ENCODE measurements around the gene JAK3.

JAK3 gene

DNA sequence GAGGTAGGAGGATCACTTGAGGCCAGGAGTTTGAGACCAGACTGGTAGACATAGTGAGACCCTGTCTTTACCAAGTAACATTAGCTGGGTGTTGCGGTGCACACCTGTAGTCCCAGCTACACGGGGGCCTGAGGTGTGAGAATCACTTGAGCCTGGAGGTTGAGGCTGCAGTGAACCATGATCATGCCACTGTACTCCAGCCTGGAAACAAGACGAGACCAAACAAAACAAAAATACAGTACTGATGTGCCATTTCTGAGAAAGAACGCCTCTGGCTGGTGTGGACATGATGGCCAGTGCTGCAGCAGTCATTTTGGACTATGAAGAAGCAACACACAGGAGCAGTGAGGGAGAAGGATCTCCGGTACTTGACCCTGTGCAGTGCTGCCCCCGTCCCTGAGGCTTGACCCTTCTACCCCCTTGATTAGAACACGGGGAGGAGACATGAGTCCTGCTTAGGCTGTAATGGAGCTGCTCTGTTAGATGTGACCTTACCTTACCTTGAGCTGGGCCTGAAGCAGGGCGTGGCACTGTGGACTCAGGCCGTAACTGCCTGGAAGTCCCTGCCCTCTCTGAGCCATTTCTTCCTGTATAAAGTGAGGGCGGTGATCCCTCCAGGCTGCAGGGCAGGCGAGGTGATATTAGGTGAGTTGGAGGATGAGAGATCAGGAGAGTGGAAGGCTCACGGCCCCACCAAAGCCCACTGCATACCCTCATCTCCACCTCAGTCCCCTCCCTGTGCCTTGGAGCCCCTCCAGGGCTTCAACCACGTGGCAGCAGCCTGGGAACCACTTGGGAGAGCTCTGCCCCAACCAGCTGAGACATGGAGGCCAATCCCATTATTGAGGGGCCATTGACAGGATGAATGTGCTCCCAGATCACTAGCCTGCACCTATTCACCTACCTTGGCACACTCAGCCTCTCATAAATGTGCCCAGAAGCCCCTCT, 17.9 kb upstream of the JAK3 start:
- peak; percentile 81 for DNase-seq

DNA sequence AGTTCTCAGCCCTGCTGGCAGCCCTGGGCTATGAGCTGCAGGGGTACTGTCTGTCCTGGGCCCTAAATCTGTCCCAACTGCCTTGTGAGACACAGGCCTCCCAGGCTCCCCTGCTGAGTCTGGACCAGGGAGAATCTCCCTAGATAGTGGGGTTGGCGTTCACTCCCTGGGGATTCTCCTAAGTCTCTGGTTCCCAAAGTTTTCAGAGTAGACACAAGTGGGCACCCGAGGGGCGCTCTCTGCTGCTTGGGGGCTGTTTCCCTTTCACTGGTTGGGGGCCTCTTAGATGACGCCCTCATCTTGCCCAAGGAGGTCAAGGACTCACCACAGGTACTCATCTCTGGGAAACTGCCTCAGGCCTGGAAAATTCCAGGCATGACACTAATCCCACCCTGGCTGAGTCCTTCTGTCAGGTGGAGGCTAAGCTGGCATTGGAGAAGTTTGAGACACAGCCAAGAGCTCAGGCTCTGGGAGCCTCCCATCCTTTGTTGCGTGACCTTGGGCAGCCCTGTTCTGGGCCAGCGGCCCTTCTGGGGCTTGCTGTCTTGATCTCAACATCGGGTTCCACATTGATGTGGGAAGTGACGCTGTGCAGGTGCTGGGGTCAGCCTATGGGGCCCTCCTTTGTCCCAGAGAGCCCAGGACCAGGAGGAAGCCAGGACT, 15.9 kb upstream of the JAK3 start:
- DNase-seq, result peak; percentile 68

DNA sequence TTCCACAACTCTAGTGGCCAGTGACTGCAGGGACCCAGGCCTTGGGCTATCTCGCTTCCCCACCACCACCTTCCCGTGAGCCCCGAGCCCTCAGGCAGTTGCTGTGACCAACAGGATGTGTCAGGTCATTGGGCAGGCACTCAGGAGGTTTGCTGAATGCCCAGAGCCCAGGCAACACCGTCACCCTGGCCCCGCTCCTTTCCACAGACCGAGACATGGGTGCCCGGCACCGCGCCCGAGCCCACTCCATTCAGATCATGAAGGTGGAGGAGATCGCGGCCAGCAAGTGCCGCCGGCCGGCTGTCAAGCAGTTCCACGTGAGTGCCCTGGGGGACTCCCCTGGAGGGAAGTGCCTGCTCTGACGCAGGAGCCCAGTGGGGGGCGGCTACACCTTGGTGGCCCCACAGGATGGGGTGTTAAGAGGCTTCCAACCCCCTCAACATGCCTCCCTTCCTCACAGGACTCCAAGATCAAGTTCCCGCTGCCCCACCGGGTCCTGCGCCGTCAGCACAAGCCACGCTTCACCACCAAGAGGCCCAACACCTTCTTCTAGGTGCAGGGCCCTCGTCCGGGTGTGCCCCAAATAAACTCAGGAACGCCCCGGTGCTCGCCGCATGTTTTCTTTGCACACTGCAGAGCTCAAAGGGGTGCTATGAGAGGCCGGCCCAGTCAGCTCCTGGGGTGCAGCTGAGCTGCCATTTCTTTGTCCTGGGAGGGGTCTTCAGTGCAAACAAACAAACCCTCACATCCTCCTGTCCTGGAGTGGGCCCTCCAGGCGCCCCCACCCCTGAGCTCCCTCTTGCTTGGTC, 15.1 kb upstream of the JAK3 start:
- no peak for DNase-seq

DNA sequence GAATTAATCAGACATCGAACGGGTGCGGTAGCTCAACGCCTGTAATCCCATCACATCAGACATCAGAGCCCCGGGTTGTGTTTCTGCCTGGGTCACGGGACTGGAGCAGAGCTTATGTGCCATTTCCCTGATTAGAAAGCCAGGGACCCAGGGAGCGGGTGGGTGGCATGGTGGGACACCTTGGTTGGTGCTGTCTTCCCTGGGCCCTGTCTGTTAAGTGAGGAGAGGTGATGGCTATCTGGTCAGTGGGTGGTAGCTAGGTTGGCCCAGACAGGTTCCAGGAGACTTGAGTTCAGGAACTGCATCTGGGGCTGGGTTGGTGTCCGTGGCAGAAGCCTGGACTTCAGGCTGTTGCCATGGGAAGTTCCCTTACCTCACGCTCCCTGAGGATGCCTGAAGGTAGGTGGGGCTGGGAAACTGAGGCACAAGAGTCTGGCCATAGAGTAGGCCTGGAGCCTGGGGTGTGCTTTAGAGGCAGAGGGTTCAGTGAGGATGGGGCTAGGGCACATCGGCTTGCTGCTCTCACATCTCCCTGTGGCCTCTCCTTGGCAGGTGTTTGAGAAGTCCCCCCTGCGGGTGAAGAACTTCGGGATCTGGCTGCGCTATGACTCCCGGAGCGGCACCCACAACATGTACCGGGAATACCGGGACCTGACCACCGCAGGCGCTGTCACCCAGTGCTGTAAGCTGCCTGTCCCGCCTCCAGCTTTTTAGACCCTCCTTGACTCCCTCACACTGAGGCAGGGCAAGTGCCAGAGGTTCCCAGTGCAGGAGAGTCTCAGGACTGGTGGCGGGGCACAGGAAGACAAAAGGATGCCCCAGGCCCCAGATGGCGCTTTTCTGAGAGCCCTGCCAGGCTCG, 14.0 kb upstream of the JAK3 start:
- DNase-seq, result peak; percentile 70

DNA sequence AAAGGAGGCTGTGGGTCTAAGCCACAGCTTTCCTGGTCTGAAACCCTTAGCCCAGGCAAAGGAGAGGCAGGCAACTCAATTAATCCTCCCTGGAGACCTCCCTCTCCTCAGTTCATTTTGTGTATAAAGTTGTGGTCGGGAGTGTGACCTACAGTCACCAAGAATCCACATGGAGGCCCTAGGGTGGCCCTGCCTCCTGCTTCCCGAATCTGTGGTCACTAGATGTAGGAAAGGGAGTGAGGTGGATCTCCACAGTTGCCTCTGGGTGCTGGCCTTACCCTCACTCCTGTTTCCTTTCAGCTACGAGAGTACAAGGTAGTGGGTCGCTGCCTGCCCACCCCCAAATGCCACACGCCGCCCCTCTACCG, 13.2 kb upstream of the JAK3 start:
- peak; percentile 70 for DNase-seq

DNA sequence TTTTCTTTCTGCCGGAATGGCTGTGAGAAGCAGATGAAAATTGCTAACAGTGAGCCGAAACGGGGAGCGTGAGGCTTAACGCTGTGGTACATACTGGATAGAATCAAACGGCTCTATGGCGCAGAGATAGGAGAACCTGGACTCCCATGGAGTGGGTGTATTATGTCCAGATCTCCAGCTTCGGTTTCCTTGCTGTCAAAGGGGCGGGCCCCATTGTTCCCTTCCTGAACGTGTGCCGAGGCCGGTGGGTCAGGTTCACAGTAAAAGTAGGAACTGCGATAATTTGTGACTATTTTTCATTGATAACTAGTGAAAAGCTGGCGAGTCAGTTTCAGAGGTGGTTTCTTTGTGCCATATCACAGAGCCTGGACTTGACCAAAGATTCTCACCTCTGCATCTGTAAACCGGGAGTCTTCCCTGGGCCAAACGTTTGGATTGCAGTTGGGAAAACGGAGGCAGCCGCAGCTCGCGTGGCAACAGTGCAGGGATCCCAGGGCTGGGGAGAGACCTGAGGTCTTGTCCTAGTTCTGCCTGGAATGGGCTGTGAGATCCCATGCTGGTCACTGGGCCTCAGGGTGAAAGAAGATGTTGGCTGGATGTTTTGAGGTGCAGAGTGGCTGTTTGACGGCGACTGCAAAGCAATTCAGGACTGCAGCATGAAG, 12.7 kb upstream of the JAK3 start:
- DNase-seq, result peak; percentile 77

DNA sequence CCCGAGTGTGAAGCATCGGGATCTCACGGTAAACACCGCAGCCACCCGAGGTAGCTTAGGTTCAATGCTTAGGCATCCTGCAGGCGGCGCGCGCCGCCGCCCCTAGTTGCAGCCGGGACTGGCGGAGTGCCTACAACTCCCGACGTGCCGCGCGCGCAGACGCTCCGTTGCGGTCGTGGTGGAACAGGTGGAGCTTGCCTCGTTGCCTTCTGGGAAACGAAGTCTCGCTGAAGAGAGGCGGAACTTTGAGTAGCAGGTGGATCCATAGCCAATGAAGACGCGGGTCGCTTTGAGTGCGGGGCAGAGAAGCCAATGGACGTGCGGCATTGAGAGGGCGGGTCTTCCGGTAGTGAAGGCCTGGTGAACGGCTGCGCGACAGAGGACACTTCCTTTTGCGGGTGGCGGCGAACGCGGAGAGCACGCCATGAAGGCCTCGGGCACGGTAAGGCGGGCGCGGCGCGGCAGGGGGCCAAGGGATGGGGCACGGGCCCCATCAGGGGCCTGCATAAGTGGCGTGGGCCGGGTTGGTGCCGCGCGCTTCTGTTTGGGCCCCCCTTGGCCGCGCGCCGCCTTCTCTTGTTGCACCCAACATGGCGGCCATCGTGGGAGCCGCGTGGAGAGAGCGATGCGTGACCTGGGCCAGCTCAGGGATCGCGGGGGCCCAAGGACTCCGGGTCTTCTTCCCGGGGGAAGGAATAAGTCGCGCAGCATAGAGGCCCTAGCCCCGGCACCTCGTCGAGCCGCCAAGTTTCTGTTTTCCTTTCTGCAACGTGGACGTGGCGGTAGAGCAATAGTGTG, 11.9 kb upstream of the JAK3 start, which contains the start of gene RPL18A:
RPL18A (plus strand) TSS at position 378 of the 798 bp plus-strand sequence; CDS start at position 425, 47 bp downstream.
- peak; percentile 98 for DNase-seq

DNA sequence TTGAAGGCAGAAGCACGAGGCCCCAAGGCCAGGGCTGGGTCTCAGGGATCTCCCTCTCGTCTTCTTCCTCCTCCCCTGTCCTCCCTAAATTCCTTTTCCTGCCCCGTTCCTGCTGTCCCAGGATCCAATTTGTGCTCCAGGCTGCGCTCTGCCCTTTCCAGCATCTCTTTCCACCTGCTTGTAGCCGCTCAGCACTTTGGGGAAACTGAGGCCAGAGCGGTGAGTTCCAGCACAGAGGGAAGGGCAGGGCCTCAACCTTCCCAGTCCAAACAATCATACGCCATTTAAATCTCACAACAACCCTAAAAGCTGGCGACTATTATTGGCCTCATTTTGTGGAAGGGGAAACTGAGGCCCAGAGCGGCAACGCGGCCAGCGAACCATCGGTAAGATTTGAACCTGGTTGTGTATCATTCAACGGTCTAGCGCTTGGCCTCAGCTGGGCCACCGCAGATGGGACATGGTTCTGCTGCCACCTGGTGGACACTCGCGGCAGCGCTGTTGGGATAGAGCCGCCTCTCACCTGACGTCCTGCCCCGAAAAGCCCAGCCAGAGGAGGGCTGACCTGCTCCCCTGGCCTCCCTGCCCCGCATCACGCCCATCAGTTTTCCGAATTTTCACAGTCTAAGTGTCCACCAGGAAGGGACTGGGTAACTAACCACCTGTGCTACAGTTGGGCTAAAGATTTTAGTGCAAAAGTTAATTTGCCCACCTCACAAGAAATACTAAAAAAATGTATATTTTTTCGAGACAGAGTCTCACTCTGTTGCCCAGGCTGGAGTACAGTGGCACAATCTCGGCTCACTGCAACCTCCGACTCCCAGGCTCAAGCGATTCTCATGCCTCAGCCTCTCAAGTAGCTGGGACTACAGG, 7.7 kb upstream of the JAK3 start:
- DNase-seq, result peak; percentile 99

DNA sequence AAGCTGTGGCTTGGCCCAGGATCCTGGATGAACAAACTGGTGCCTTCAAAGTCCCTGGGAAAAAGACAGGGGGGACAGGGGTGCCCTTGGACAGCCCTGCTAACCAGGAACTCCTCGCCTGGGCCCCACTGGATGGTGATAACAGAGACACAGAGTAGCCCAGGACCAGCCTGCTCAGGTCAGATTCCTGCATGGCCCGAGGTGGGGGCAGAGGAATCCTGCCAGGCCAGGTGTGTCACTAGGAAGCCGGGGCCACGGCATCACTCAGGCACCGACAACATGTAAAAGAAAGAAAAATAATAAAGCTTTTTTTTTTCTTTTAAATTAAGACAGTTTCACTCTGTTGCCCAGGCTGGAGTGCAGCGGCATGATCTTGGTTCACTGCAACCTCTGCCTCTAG, 6.3 kb upstream of the JAK3 start:
- DNase-seq, result no peak

DNA sequence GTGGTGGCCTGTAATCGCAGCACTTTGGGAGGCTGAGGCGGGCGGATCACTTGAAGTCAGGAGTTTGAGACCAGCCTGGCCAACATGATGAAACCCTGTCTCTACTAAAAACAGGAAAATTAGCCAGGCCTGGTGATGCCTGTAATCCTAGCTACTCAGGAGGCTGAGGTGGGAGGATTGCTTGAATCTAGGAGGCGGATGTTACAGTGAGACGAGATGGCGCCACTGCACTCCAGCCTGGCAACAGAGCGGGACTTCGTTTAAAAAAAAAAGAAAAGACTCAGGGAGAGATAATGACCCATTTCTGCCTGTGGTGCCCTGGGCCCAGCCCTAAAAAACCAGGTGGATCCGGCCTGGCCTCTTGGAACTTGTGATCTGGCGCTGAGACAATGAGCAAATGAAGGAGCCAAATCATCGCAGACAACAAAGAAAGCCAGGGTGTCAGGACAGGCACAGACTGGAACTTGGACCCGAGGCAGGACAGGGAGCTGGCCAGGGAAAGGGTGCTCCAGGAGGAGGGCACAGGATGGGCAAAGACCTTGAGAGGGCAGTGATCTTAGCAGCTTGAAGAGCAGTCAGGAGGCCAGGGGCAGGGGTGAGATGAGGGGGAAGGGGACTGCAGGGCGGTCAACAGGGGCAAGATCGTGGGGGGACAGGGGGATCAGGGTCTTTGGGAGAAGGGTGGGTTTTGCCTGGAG, 962 bp upstream of the JAK3 start:
- DNase-seq, result no peak

DNA sequence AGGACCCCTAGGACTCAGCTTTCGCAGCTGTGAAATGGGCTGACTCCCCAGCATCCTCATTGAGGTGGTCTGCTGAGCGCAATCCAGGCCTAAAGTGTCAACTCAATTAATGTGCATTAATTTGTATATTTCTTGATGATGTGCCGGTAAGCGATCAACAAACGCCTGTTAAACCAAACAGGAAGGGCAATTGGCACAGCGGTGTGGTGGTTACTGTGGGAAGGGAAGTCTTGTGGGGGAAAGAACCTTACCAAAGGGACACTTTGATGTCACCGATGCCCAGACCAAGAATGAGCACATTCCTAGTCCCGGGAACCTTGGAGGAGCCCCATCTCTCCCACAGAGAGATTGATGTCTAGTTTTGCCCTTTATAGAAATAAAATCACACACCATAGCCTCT, 1.6 kb downstream of the JAK3 start:
- DNase-seq, result no peak

DNA sequence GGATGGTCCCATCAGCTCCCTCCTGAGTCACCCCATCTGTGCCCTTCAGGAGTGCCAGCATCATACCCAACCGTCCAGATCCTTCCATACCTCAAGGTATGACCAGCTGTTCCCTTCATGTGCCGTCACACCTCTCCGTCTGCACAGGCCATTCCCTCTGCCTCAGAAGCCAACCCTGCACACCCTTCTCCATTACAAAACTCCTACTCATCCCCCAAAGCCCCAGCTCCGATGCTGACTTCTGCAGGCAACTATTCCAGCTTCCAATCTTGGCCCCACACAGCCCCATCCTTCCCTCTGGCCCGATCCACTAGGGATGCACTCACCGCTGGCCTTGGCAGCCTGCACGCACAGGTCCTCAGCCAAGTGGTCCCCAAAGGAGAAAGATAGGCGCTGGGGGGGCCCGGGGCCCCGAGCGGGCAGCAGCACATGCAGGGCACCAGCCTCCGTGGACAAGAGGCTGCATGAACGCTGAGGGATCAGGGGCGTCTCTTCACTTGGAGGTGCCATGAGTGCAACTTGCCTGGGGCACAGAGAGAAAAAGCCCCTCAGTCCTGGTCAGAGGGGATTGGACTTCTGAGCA, 3.8 kb downstream of the JAK3 start:
- DNase-seq, result no peak

DNA sequence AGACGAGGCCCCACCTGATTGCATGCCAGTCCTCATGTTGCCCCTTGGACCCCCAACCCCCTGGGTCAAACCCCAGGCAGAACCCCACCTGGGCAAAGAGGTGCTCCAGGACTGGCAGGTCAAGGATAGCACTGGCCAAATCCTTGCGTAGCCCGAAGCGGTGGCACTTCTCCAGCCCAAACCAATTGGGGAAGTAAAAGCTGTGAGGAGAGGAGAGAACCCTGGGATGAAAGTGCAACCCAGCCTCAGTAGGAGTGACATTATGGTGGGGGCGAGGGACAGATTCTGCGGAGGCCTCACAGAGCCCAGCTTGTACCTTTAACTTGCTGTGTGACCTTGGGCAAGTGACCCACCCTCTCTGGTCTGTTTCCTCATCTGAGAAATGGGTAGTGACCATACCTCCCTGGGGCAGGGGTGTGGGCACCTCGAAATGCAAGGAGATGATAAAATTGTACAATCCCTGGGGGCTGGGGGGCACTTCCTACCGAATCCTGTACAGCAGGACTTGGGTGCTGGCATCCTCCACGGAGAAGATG, 4.4 kb downstream of the JAK3 start:
- DNase-seq, result no peak

DNA sequence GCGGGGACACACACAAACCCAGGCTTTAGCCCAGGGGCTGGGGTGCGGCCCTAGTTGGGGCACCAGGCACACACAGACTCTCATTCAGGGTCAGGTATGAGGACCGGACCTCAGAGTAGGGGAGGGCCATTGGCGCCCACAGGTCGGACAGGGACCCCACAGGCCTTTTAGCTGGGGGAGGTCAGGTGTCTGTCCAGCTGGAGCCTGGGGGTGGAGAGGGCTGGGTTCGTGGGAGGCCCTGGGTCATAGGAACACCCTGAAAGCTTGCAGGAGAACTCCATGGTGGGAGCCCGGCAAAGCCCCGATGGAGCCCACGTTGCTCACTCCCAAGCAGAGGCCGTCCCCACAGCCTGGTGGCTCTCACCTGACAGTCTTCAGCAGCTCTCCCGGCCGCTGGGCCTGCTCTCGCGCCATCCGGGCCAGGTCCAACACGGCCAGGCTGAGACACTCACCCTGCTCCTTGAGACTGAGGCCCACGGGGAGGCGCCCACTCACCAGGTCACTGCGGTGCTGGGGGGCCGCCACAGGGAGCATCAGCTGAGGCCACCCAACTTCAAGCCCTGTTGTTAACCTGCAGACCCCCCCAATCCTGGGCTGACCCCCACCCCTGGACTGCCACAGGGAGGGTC, 5.0 kb downstream of the JAK3 start:
- DNase-seq, result no peak

DNA sequence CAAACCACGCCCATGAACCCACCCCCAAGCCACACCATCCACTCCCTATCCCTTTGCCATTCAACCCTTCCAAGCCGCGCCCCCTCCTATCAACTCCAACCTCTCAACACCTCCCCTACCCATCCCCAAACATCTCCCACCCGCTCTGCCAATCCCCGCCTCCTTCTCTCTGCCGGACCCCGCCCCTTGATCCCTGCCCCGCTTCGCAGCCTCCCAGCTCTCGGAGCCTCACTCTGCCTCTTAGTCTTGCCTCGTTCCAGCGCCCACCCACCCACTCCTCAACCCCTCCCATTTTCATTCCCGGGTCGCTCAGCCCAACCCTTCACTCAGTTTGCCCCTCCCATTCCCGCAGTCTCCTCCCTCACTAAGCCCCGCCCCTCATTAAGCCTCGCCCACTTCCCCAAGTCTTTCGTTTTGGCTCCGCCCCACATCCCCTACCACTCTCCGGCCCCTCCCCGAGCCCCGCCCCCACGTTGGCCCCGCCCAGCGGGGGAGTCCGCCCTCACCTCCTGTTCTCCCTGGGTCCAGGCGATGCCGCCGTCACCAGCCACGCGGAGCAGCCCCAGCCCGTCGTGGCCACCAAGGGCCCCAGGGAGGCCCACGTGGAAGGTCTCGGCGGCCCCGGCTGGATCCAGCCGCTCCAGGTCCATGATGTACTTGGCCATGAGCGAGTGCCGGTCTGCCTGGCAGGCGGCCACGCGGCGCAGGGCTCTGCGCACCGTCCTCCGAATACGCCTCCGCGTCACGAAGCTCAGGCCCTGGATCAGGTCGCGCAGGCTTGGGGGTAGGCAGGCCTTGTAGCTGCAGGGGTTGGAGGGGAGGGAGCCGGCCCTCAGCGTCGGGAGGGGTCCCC, 5.7 kb downstream of the JAK3 start:
- peak; percentile 83 for DNase-seq

DNA sequence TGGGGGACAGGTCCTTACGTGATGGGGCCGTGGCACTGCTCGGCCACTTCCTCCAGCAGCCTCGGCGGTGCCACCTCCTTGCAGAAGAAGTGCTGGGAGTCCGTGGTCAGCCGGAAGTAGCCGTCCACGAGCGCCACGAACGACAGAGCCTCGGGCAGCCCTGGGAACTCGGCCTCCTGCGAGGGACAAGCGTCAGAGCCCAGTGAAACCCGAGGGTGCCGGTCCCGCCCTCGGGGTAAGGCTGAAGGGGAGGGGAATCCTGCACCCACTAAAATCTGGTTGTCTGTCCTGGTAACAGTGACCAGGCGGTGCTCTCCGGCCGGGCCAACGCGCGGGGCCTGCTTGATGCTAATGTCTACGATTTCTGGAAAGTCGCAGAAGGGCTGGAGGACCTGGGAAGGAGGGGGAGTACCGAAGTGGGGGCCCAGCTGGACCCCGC, 6.4 kb downstream of the JAK3 start:
- no peak for DNase-seq

DNA sequence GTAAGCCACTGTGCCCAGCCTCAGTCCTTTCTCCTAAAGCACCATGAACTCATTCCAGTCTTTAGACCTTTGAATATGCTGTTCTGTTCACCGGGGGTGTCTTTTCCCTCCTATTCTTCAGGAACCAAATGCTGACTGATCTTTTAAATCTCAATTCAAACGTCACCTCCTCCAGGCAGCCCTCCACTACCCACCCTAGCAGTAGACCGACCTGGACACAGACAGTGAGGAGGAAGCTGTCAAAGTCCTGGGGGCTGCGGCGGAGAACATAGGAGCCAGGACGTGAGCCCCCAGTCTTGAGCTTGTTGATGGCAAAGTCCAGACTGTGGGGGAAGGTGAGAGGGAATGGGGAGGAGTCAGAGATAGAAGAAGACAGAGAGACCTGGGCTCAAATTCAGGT, 7.8 kb downstream of the JAK3 start:
- DNase-seq, result no peak

All from activated CD8-positive, alpha-beta memory T cell treated with anti-CD3 and anti-CD28 coated beads for 24 hours (primary cell).